HG02943 (cell line): ENCODE data around the gene MEIOC.
"Not testable (repeated sequence)": the region's sequence is repeated elsewhere in the genome, so short reads cannot be mapped to it uniquely, and the experiment has no call there.

Experiments used
- ATAC-seq: cut with Tn5 transposase; IDR thresholded peaks from one replicate; pipeline ENCODE4 v1.9.1; 2021; ENCODE audit warnings: mild to moderate bottlenecking, low read depth, moderate library complexity; ENCODE audit not compliant: unreplicated experiment

Gene MEIOC

GRCh38 chr17:44655983-44656710, at the start of gene MEIOC:
Gene MEIOC, plus strand, starts transcription at chr17:44656468. Its CDS starts 146 bp downstream, at chr17:44656614.
- no peak for ATAC-seq

- no peak for ATAC-seq
Measured at GRCh38 chr17:44606658-44607057, 49.6 kb upstream of the MEIOC start.

GRCh38 chr17:44607836-44608690, 48.2 kb upstream of the MEIOC start:
- no peak for ATAC-seq

GRCh38 chr17:44608727-44609435, 47.4 kb upstream of the MEIOC start:
- no peak for ATAC-seq

GRCh38 chr17:44610331-44610730, 45.9 kb upstream of the MEIOC start:
- no peak for ATAC-seq

GRCh38 chr17:44610871-44611270, 45.4 kb upstream of the MEIOC start:
- no peak for ATAC-seq

- ATAC-seq = no peak
Measured at GRCh38 chr17:44614862-44615261, 41.4 kb upstream of the MEIOC start.

- ATAC-seq = not testable (repeated sequence)
Measured at GRCh38 chr17:44618652-44619051, 37.6 kb upstream of the MEIOC start.

GRCh38 chr17:44623070-44623725, 33.1 kb upstream of the MEIOC start:
- no peak for ATAC-seq

- no peak for ATAC-seq
Measured at GRCh38 chr17:44627513-44628242, 28.6 kb upstream of the MEIOC start.

GRCh38 chr17:44628243-44629188, 27.8 kb upstream of the MEIOC start:
- no peak for ATAC-seq

GRCh38 chr17:44629314-44629713, 27.0 kb upstream of the MEIOC start:
- ATAC-seq = no peak

GRCh38 chr17:44630703-44631102, 25.6 kb upstream of the MEIOC start:
- ATAC-seq = no peak

- ATAC-seq = no peak
Measured at GRCh38 chr17:44633998-44634397, 22.3 kb upstream of the MEIOC start.

GRCh38 chr17:44634401-44634800, 21.9 kb upstream of the MEIOC start:
- not testable (repeated sequence) for ATAC-seq

- no peak for ATAC-seq
Measured at GRCh38 chr17:44636562-44636961, 19.7 kb upstream of the MEIOC start.

GRCh38 chr17:44637066-44637465, 19.2 kb upstream of the MEIOC start:
- no peak for ATAC-seq

- no peak for ATAC-seq
Measured at GRCh38 chr17:44642834-44643233, 13.4 kb upstream of the MEIOC start.

GRCh38 chr17:44645341-44645740, 10.9 kb upstream of the MEIOC start:
- no peak for ATAC-seq
